ENCODE results near the gene PDE4D. TPM values are rescaled to one million over a fixed set of nuclear protein-coding genes. Genes with fewer than 3 reads are reported as not detected.

The PDE4D gene
- total and polyA plus RNA-seq, 4 donors: 12.8 to 167 (median 44.5) TPM

DNA sequence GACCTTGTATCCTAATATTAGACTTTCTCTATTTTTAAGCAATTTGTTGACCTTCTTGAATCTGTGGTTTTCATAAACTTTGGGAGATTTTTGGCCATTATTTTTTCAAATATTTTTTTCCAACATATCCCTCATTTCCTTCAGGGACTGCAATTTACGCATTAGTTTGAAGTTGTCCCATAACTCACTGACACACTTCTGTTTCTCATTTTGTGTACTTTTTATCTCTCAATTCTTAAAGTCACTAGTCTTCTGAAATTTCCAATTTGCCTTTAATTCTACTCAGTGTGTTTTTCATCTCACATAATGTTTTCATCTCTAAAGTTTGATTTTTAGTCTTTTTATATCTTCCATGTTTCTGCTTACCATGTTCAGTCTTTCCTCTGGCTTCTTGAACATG lies 953.9 kb downstream of the PDE4D start:
- DNase-seq (no peak), ATAC-seq (ENCODE audit: insufficient read depth, low FRiP score) (no peak)
- no peaks in the 10 kb centered on the region for H3K36me3 ChIP-seq (ENCODE audit: control insufficient read depth in 4 of 4, insufficient read depth in 4 of 4, low read length in 4 of 4)
- WGBS, 2 donors: 97% methylated on average over 1 of the region's 1 CpG
- TF ChIP-seq, protein P1, sequence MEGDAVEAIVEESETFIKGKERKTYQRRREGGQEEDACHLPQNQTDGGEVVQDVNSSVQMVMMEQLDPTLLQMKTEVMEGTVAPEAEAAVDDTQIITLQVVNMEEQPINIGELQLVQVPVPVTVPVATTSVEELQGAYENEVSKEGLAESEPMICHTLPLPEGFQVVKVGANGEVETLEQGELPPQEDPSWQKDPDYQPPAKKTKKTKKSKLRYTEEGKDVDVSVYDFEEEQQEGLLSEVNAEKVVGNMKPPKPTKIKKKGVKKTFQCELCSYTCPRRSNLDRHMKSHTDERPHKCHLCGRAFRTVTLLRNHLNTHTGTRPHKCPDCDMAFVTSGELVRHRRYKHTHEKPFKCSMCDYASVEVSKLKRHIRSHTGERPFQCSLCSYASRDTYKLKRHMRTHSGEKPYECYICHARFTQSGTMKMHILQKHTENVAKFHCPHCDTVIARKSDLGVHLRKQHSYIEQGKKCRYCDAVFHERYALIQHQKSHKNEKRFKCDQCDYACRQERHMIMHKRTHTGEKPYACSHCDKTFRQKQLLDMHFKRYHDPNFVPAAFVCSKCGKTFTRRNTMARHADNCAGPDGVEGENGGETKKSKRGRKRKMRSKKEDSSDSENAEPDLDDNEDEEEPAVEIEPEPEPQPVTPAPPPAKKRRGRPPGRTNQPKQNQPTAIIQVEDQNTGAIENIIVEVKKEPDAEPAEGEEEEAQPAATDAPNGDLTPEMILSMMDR (IDR thresholded peaks at IDR 0.05; ENCODE audit: control extremely low read depth, extremely low read depth): no peak
- H3K4me3 ChIP-seq: no peak overlapping the region
- H3K9me3 ChIP-seq (ENCODE audit: control insufficient read depth in 4 of 4, insufficient read depth in 3 of 4, low read length in 3 of 4): no peaks in the 10 kb centered on the region
- no peak overlapping the region for H3K27ac ChIP-seq (ENCODE audit: low read depth in 1 of 2, low read length in 1 of 2)
- no peak overlapping the region for H3K9ac ChIP-seq (ENCODE audit: insufficient read depth in 1 of 2, low read length in 2 of 2)
- H3K27me3 ChIP-seq (ENCODE audit: control insufficient read depth in 3 of 3, insufficient read depth in 3 of 3, low read length in 2 of 3): no peaks in the 10 kb centered on the region
- peaks cover 0 to 3% (median 0%) of the 10 kb centered on the region in 5 donors for H3K4me1 ChIP-seq (ENCODE audit: control insufficient read depth in 5 of 5, insufficient read depth in 5 of 5, low read length in 5 of 5)

DNA sequence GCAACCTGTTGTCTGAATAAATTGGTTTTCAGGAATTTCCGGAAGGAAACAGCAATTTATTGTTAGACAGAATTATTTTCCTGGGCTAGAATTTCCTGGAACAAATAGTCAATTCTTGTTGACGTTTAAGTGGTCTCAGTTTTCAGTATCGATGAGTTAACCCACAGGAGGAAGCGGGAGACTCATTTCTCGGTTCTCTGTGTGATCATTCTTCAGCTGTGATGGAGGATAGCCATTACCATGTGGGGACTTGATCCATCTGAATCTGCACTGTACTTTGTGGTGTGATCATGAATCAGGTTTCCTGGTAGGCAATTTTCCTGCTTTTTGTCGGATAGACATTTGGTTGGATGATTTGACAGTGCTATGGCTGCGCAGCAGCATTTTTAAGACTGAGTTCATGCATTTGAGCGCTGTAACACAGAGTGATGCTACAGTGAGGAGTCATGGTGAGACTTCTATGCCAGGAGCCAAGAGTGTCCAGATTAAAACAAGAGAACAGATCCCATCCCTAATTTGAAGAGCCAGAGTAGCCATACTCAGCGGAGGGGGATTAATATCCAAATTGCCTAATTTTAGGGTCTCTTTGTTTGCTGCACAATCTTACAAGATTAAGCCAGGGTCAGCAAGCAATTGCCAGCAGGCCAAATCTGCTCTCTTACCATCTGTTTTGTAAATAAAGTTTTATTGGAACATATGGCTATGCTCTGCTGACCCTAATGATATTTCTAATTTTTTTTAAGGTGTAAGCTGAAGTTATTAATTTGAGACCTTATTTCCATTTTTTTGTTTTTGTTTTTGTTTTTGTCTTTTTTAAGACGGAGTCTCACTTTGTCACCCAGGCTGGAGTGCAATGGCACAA lies 954.7 kb downstream of the PDE4D start:
- H3K4me1 ChIP-seq (ENCODE audit: control insufficient read depth in 5 of 5, insufficient read depth in 5 of 5, low read length in 5 of 5): peaks cover 0 to 3% (median 0%) of the 10 kb centered on the region in 5 donors
- no peak overlapping the region for H3K4me3 ChIP-seq
- no peak overlapping the region for H3K9ac ChIP-seq (ENCODE audit: insufficient read depth in 1 of 2, low read length in 2 of 2)
- no peaks in the 10 kb centered on the region for H3K9me3 ChIP-seq (ENCODE audit: control insufficient read depth in 4 of 4, insufficient read depth in 3 of 4, low read length in 3 of 4)
- 90 to 95% methylated on average over 10 of the region's 10 CpGs for WGBS, 2 donors
- ATAC-seq (ENCODE audit: insufficient read depth, low FRiP score): no peak
- no peaks in the 10 kb centered on the region for H3K27me3 ChIP-seq (ENCODE audit: control insufficient read depth in 3 of 3, insufficient read depth in 3 of 3, low read length in 2 of 3)
- no peak for DNase-seq
- TF ChIP-seq, protein P1 (IDR thresholded peaks at IDR 0.05; ENCODE audit: control extremely low read depth, extremely low read depth): no peak
- H3K27ac ChIP-seq (ENCODE audit: low read depth in 1 of 2, low read length in 1 of 2): no peak overlapping the region
- H3K36me3 ChIP-seq (ENCODE audit: control insufficient read depth in 4 of 4, insufficient read depth in 4 of 4, low read length in 4 of 4): no peaks in the 10 kb centered on the region

DNA sequence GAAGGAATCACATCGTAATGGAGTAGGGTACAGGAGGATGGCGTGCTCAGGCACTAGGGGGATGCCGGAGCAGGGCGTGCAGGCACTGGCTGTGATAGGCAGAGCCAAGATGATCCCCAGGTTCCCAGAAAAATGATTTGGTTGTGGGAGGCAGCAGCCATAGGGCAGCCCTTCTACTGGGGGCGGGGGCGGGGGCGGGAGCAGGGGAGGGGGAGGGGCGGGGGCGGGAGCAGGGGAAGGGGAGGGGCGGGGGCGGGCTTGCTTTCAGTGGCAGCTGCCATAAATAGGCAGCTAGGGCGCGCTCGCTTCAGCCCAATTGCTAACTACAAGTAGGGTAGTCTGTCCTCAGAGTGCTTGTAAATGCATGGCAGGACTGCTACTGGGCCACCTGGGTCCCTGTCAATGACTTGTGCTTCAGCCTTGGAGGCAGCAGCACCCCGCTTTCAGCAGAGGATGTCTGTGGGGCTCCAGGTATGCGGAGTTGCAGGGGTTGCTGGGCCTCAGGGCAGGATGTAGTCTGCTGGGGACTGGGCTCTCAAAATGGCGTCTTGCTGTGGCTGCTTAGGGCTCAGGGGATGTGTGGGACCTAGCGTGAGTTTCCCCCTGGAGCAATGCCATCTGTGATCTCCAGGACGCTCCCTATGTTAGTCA lies 956.4 kb downstream of the PDE4D start:
- DNase-seq (no peak), ATAC-seq (ENCODE audit: insufficient read depth, low FRiP score) (no peak)
- Histone ChIP-seq H3K4me3 (no peak overlapping the region), H3K9me3 (ENCODE audit: control insufficient read depth in 4 of 4, insufficient read depth in 3 of 4, low read length in 3 of 4) (no peaks in the 10 kb centered on the region), H3K27me3 (ENCODE audit: control insufficient read depth in 3 of 3, insufficient read depth in 3 of 3, low read length in 2 of 3) (no peaks in the 10 kb centered on the region), H3K9ac (ENCODE audit: insufficient read depth in 1 of 2, low read length in 2 of 2) (no peak overlapping the region), H3K36me3 (ENCODE audit: control insufficient read depth in 4 of 4, insufficient read depth in 4 of 4, low read length in 4 of 4) (no peaks in the 10 kb centered on the region), H3K27ac (ENCODE audit: low read depth in 1 of 2, low read length in 1 of 2) (no peak overlapping the region), H3K4me1 (ENCODE audit: control insufficient read depth in 5 of 5, insufficient read depth in 5 of 5, low read length in 5 of 5) (peaks cover 0 to 3% (median 0%) of the 10 kb centered on the region in 5 donors)
- 90 to 94% methylated on average over 10 to 13 of the region's 19 CpGs for WGBS, 2 donors
- TF ChIP-seq, protein P1 (IDR thresholded peaks at IDR 0.05; ENCODE audit: control extremely low read depth, extremely low read depth): no peak

Data from lung (tissue), 12 donors.